HG02852 (cell line): ENCODE measurements around the gene TPBGL.

Experiments
- ATAC-seq: cut with Tn5 transposase; IDR thresholded peaks from one replicate; pipeline ENCODE4 v1.9.1; 2021; ENCODE audit warnings: mild to moderate bottlenecking, moderate library complexity; ENCODE audit not compliant: unreplicated experiment

TPBGL gene

DNA sequence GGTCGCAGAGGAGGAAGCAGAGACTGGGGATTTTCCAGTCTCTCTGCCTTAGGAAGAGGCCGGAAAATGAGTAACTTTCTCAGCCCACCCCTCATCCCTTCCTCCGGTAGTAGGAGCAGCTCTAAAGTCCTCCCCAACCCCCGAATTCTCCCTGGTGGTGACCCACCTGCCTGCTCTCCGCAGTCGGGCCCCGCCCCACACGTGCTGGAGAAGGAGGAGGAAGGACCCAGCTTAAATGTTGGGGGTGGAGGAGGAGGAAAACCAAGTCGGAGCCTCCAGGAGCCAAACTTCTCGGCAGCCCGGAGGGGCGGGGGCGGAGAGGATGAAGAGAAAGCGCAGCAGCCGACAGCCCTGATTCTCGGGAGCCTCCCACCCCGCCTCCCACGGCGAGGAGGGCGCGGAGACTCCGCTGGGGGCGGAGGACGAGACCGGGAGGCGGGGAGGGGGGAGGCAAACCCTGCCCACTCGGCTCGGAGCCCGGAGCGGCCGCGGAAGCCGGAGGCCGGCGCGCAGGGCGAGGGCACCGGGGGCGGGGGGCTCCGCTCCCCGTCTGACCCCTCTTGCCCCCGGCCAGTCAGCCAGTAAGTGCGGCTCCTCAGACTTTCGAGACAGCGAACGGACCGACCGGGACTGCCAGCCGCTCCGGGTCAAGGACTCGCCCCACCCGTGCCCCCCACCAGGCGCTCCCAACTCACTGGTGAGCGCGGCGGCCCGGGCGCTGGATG is at the start of gene TPBGL:
TPBGL (plus strand) TSS at position 464 of the 725 bp plus-strand sequence. CDS start 276 bp downstream, outside the sequence.
- ATAC-seq, result no peak

DNA sequence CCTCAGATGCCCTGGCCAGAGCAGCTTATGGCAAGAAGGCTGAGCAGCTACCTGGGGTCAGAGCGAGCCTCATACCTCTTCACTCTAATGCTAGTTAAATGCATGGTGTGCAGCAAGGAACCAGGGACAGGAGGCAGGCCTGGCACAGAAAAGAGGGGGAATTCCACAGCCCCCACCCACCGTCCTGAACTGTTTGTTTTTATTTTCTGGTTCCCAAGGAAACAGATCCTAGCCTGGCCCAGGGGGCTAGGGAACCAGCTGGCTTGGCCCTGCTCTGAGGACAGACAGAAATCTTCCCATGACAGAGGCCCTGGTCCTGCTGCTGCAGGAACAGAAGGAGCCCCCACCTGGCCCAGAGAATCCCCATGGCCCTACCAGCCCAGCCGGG is 49.2 kb upstream of the TPBGL start:
- no peak for ATAC-seq

DNA sequence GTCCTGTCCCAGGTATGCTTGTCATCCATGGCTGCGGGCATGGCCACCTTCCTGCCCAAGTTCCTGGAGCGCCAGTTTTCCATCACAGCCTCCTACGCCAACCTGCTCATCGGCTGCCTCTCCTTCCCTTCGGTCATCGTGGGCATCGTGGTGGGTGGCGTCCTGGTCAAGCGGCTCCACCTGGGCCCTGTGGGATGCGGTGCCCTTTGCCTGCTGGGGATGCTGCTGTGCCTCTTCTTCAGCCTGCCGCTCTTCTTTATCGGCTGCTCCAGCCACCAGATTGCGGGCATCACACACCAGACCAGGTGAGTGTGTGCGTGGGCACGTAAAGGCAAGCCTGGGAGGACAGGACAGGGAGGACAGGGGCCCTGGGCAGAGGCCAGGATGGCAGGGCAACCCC is 47.3 kb upstream of the TPBGL start:
- no peak for ATAC-seq

- no peak for ATAC-seq
Observed at GRCh38 chr11:75193711-75194110, 46.9 kb upstream of the TPBGL start.

GRCh38 chr11:75194147-75194546 is 46.4 kb upstream of the TPBGL start:
- no peak for ATAC-seq

- no peak for ATAC-seq
Observed at GRCh38 chr11:75195167-75195962, 45.2 kb upstream of the TPBGL start.

- no peak for ATAC-seq
Observed at GRCh38 chr11:75196426-75196825, 44.1 kb upstream of the TPBGL start.

DNA sequence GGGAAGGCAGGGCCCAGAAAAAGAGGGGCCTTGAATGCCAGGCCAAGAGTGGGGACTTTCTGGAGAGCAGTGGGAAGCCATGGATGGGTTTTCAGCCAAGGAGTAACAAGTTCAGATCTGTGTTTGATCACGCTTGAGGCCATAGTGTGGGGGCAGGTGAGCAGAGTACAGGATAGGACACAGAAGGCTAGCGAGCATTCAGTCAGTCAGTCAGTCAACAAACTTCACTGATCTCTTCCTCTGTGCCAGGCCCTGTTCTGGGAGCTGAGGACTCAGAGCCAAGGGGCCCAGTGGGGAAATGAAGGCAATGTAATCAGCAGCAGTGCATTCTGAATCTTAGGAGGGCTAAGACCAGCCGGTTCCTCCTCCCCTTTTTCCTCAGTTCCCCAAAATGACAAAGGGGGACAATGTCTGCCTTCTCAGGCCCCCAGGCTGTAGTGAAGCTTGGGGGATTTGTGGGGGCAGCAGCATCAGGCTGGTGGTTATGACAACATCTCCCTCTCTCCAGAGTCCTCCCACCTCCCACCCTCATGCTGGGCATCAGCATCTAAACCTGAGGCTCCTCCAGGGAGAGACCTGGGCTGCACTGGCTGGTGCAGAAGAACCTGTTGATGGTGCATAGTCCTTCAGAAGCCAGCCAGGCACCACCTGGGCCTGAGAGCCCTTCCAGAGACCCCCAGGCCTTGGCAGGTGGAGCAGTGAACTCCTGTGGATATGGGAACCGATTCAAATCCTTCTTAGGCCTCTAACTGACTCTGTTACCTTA is 42.9 kb upstream of the TPBGL start:
- no peak for ATAC-seq

DNA sequence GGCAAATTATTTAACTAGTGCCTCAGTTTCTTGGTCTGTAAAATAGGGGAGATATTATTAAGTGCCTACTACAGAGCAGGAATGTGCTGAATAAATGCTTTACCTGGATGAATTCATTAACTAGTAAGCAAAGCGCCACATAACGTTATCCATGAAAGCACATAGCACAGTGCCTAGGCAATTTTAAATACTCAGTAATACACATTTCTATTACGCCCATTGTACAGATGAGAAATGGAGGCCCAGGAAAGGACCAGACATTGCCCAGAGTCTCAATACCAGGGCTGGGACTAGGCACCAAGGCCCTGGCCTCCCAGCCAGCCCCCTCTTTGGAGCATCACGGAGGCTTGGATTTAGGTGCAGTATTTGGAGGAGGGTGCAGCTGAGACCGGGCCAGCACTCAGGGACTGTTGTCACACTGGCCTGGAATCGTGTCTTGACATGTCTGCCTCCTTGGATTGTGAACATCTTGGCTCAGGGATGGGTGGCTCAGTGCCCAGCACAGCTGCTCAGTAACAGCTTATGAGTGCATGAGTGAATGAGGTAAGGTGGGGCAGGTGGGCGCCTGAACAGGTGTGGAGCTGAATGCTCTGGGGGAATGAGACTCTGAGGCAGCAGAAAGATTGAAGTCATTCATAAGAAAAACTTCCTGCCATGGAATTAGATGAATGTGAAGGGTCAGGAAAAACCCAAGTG is 42.1 kb upstream of the TPBGL start:
- ATAC-seq, result no peak

GRCh38 chr11:75199412-75199955 is 41.1 kb upstream of the TPBGL start:
- ATAC-seq, result no peak

DNA sequence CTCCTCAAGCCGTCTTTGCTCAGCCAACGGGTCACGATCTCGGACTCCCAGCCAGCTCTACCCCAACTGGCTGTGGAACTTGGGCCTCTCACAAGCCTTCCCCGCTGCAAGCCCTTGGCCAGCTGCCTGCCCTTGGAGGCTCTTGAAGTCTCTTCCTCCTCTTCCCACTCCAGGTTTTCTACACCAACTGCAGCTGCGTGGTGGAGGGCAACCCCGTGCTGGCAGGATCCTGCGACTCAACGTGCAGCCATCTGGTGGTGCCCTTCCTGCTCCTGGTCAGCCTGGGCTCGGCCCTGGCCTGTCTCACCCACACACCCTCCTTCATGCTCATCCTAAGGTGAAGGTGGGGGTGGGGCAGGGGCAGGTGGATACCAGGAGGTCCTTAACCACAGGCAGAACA is 40.5 kb upstream of the TPBGL start:
- ATAC-seq, result no peak

- ATAC-seq, result no peak
Observed at GRCh38 chr11:75200531-75200930, 40.0 kb upstream of the TPBGL start.

DNA sequence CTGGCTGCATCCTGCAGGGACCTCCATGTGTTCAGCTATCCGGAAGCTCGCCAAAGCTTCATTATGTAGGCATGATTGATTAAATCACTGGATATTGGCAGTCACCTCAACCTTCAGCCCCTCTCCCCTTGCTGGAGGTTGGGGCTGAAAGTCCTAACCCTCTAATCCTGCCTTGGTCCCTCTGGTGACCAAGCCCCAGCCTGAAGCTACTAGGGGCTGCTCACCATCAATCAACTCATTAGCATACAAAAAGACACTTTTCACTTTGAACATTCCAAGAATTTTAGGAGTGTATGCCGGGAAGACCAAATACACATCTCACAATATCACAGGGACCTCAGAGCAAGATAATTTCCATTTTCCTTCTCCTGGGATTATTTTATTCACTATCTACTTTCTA is 38.8 kb upstream of the TPBGL start:
- ATAC-seq, result no peak

DNA sequence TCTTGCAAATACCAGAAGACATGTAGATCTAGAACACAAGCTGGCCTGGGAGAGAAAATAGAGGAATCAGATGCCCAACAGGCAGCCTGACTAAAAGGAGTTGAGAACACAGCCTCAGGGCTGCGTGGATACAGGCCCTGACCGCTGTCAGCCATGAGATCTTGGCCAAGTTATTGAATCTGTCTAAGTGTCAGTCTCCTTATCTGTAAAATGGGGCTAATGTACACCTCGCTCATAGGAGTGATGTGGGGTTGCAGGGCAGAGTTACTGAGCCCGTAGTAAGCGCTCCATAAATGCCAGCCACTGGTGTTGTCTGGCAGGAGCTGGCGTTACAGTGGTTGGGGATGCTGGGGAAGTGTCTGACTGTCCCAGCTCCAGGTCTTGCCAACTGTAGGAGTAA is 38.4 kb upstream of the TPBGL start:
- ATAC-seq, result no peak

- ATAC-seq, result no peak
Observed at GRCh38 chr11:75203138-75203537, 37.4 kb upstream of the TPBGL start.

DNA sequence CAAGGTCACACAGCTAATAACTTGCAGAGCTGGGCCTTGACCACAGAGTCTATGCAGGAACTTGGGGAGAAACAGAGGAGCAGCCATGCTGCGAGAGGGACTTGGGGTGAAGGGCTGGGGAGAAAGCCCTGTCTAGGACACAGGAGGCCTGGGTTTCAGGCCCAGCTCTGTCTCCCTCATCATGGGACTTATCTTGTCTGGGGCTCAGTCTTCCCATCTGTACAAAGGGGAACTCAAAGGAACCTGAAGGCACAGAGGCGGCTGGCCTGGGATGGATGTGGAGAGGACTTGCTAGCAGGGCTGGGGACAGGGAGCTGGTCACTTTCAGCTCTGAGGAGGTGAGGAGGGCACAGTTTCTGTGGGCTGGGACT is 36.9 kb upstream of the TPBGL start:
- no peak for ATAC-seq

GRCh38 chr11:75204012-75204674 is 36.4 kb upstream of the TPBGL start:
- ATAC-seq, result no peak

DNA sequence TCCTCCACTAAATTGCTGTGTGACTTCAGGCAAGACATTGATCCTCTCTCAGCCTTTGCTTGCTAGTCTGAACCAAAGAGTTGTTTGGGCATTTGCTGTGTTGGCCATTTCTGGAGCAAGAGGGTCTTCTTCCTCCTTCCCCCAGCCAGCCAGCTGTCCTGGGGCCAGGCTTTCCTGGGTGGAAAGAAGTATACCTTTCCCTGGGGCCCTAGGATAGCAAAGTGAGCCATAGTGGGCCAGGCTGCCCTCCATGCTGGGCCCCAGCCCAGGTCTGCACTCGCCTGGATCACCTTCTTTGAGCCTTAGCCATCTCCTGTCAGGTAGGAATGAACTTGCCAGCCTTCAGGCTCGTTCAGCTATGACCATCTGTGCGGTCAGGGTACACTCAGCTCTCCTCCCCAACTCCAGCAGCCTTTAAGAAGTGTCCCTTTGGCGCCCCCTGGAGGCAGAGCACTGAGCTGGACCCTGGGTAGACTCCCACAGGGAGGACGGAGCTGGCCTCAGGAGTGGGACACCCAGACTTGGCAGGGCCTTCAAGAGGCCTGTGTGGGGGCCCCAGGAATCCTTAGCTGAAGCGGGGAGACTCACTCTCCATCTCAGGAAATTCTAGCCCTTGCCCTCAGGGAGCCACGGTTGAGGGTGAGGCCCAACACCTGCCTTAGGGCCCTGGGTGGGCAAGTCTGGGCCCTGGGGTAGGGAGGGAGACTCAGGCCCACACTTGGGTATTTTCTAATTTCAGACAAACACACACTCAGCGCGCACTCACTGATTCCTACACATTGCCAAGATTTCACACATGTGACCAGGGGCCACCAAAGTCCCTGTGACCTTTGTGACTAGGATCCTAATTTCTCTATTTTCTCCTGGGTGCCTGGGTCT is 35.6 kb upstream of the TPBGL start:
- no peak for ATAC-seq

GRCh38 chr11:75205564-75206020 is 35.0 kb upstream of the TPBGL start:
- ATAC-seq, result no peak
